K562 (cell line): ENCODE results near the gene ASCC2. TPM values are rescaled to one million over a fixed set of nuclear protein-coding genes. Genes with fewer than 3 reads are reported as not detected.

Experiments
- ATAC-seq: fragments of 200-7000 bp; cut with Tn5 transposase; 3 replicates; pipeline ENCODE4 v1.9.1; 2020; ENCODE audit warnings: moderate library complexity
- BruUV-seq: library from RNA; stranded (reverse); fragments of 400-500 nt; replicated peaks from 2 replicates; lab custom pipeline; 2021; lab: Mats Ljungman, UMichigan
- CTCF ChIA-PET: fragments of 300-600 bp; formaldehyde crosslinking; extraction: SDS; loops from one replicate; lab custom pipeline; 2021; ENCODE audit warnings: low intra/inter-chr PET ratio; lab: Yijun Ruan, JAX
- POLR2A ChIA-PET: fragments of 300-600, 350-650 bp; sonication (Branson Sonifier 250); formaldehyde crosslinking; extraction: SDS; loops from one replicate; lab custom pipeline; 2021; ENCODE audit warnings: antibody characterized with exemption, inconsistent platforms; lab: Yijun Ruan, JAX
- DNase-seq, 4 experiments: peaks; one replicate each; pipeline versions ENCODE4 v3.0.0 to v3.0.0-alpha.2; 2011 to 2018; ENCODE audit warnings: low spot score in 3 of 4, mixed read lengths in 3 of 4; ENCODE audit errors: extremely low read depth in 1 of 4
- FAIRE-seq: peaks from 2 replicates; lab custom pipeline; 2011; peaks lifted over from hg19 to GRCh38; lab: Jason Lieb, UNC
- H2AFZ ChIP-seq: 2 replicates; pipeline ENCODE4 v1.6.0; 2011; ENCODE audit warnings: low read depth, low read length, control low read depth, inconsistent platforms
- H3K27ac ChIP-seq: fragments of 200-600 bp; 3 replicates; pipeline ENCODE4 v1.8.0; 2011; ENCODE audit warnings: low read depth, mild to moderate bottlenecking, control low read depth, inconsistent platforms, low read length, moderate library complexity, mixed read lengths; ENCODE audit errors: extremely low read depth
- H3K27me3 ChIP-seq, 2 experiments: fragments of 300-600 bp in 1 of 2; 2 replicates in 1 of 2; 3 replicates in 1 of 2; pipeline versions ENCODE4 v1.6.0 to v1.8.0; 2011; ENCODE audit warnings: inconsistent platforms in 2 of 2, low read length in 2 of 2, mild to moderate bottlenecking in 1 of 2, mixed read lengths in 1 of 2, moderate library complexity in 1 of 2; ENCODE audit not compliant: control insufficient read depth in 2 of 2, insufficient read depth in 2 of 2
- H3K36me3 ChIP-seq: fragments of 300-600 bp; 3 replicates; pipeline ENCODE4 v1.8.0; 2011; ENCODE audit warnings: mild to moderate bottlenecking, low read length, inconsistent platforms; ENCODE audit not compliant: control insufficient read depth, insufficient read depth
- H3K4me1 ChIP-seq, 2 experiments: fragments of 200-600 bp in 1 of 2; replicated peaks in 1 of 2; 2 replicates in 1 of 2; 3 replicates in 1 of 2; pipeline versions ENCODE4 v1.5.1 to v1.8.0; 2011; ENCODE audit warnings: inconsistent platforms in 2 of 2, low read length in 2 of 2, mild to moderate bottlenecking in 1 of 2, mixed read lengths in 1 of 2, moderate library complexity in 1 of 2; ENCODE audit not compliant: control insufficient read depth in 2 of 2, insufficient read depth in 2 of 2
- H3K4me2 ChIP-seq: 2 replicates; pipeline ENCODE4 v1.6.1; 2011; ENCODE audit warnings: low read length, control low read depth, inconsistent platforms, mixed read lengths; ENCODE audit not compliant: insufficient read depth
- H3K4me3 ChIP-seq: fragments of 200-600 bp; sonication (generic), shearing (Covaris generic); 2 replicates; pipeline ENCODE4 v1.5.1; 2016; ENCODE audit warnings: control low read depth, inconsistent platforms
- H3K79me2 ChIP-seq: fragments of 200-600 bp; 3 replicates; pipeline ENCODE4 v1.8.0; 2011; ENCODE audit warnings: low read length, inconsistent platforms; ENCODE audit not compliant: control insufficient read depth, insufficient read depth
- H3K9ac ChIP-seq, 2 experiments: 2 replicates each; pipeline versions ENCODE4 v1.6.0 to v1.6.1; 2011; ENCODE audit warnings: low read depth in 2 of 2, low read length in 2 of 2, control low read depth in 1 of 2, inconsistent platforms in 1 of 2, mild to moderate bottlenecking in 1 of 2, mixed read lengths in 1 of 2; ENCODE audit not compliant: insufficient read depth in 1 of 2
- H3K9me1 ChIP-seq: one replicate; pipeline ENCODE4 v1.6.0; 2011; ENCODE audit warnings: inconsistent platforms, mild to moderate bottlenecking, low read length, moderate library complexity; ENCODE audit not compliant: control insufficient read depth, insufficient read depth
- H3K9me3 ChIP-seq: replicated peaks from 2 replicates; pipeline ENCODE4 v1.5.1; 2011; ENCODE audit warnings: low read depth, low read length, inconsistent platforms; ENCODE audit not compliant: control insufficient read depth, insufficient read depth
- H4K20me1 ChIP-seq: replicated peaks from 2 replicates; pipeline ENCODE4 v1.6.1; 2011; ENCODE audit warnings: low read length, inconsistent platforms, mixed read lengths; ENCODE audit not compliant: control insufficient read depth, insufficient read depth
- NCOR1 ChIP-seq: fragments of 450-650 bp; IDR thresholded peaks from 2 replicates; pipeline ENCODE4 v1.6.1; 2016; ENCODE audit warnings: mild to moderate bottlenecking, moderate library complexity
- PRPF4 ChIP-seq: fragments of 200-400 bp; formaldehyde crosslinking; IDR thresholded peaks from one replicate; pipeline ENCODE4 v1.6.1; 2017; ENCODE audit warnings: low read length, low read depth, mild to moderate bottlenecking; ENCODE audit not compliant: insufficient read depth, poor library complexity, severe bottlenecking
- SMARCA4 ChIP-seq: fragments of 450-650 bp; IDR thresholded peaks from 2 replicates; pipeline ENCODE4 v1.6.1; 2016
- XRCC3 ChIP-seq: fragments of 450-650 bp; IDR thresholded peaks from 2 replicates; pipeline ENCODE4 v1.6.1; 2017; ENCODE audit warnings: mild to moderate bottlenecking, moderate library complexity
- ZNF766 ChIP-seq: fragments of 200-800 bp; sonication (Bioruptor generic); conservative IDR thresholded peaks from 2 replicates; pipeline ENCODE4 v1.6.1; 2016; ENCODE audit warnings: missing genetic modification characterization, missing compliant biosample characterization
- WGBS: fragments of 100-300 bp; shearing (Covaris generic); methylation state at CpG from one replicate; pipeline ENCODE4 v1.1.6; 2016; ENCODE audit warnings: low coverage, mixed read lengths; ENCODE audit not compliant: insufficient coverage; ENCODE audit errors: missing lambda C conversion rate; 5-methylcytosine and 5-hydroxymethylcytosine counted together
- in situ Hi-C: fragments of 300-500 bp; cut with MboI; formaldehyde crosslinking; loops from 4 replicates; pipeline ENCODE4 v1.15.0; 2018; ENCODE audit warnings: inconsistent platforms, mixed read lengths
- intact Hi-C: fragments of 100-400 bp; cut with micrococcal nuclease; formaldehyde crosslinking; loops from 2 replicates; pipeline ENCODE4 v1.14.2; 2022
- polyA plus RNA-seq, 8 experiments: library from polyadenylated mRNA; depleted of rRNA in 4 of 8; stranded (reverse) in 5 of 8; unstranded in 3 of 8; fragments of >200 nt; fragmentation: Nextera tagmentation in 2 of 8; fragmentation: Illumina TruSeq in 1 of 8; extraction: Ambion mirVana in 2 of 8; extraction: Trizol in 1 of 8; gene quantifications; 2 replicates each; pipeline versions ENCODE4 v1.2.1 to v1.2.3, GENCODE V29; 2011 to 2014; ENCODE audit warnings: inconsistent platforms in 1 of 8, missing spikeins in 1 of 8
- total RNA-seq, 7 experiments: library from RNA; depleted of rRNA in 6 of 7; stranded (reverse); fragments of >200 nt in 6 of 7; fragmentation: Illumina TruSeq in 2 of 7; extraction: Trizol in 2 of 7; gene quantifications; 2 replicates each; pipeline versions ENCODE4 v1.2.1 to v1.2.3, GENCODE V29; 2011 to 2021; ENCODE audit warnings: low replicate concordance in 1 of 7
- TF ChIP-seq, protein P1 (sequence below): fragments of 250-450 bp; sonication (Bioruptor Pico); IDR thresholded peaks from 2 replicates; pipeline ENCODE4 v1.5.1; 2021; ENCODE audit warnings: mild to moderate bottlenecking
- TF ChIP-seq, protein P2 (sequence below): fragments of 450-650 bp; IDR thresholded peaks from one replicate; pipeline ENCODE4 v1.6.1; 2018; ENCODE audit warnings: mild to moderate bottlenecking, moderate library complexity; ENCODE audit not compliant: partially characterized antibody
- TF ChIP-seq, protein P3 (sequence below): IDR thresholded peaks from 2 replicates; pipeline ENCODE4 v1.6.1; 2016; ENCODE audit warnings: missing genetic modification characterization, missing compliant biosample characterization
- TF ChIP-seq, protein P4 (sequence below): fragments of 250-450 bp; sonication (Bioruptor Pico); IDR thresholded peaks from 2 replicates; pipeline ENCODE4 v1.5.0; 2021

The ASCC2 gene
- total and polyA plus RNA-seq, 9 of the 15 experiments (the other 6 are each of a cell fraction or from before 2014, with no cell fraction given), result 4.0 to 46.7 (median 26.8) TPM

DNA sequence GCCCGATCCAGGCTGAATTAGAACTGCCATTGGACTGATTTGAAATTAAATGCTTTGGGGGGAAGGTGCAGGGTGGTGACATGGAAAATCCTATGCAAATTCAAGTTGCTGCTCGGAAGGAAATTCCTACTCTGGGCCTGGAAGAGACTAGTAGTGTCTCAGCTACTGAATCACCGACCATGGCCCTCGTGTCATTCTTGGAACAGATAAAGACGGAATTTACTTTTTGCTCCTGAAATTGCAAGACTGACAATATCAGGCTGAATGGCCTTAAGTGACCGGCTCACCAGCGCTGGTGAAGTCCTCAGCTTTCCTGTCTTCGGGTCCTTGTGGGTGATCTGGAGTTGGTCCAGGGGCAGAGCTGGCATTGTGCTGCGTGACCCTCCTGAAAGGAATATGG, 6.1 kb downstream of the ASCC2 start:
- Histone ChIP-seq H3K79me2 (peaks cover 8% of the 10 kb centered on the region; the same call in 2 of the 3 replicates), H3K4me3 (no peak overlapping the region), H3K9me3 (no peaks in the 10 kb centered on the region), H2AFZ (no peak overlapping the region), H3K9ac (peak overlapping the region in 1 of 2 experiments; percentile 78; a peak in 1 of 4 replicates), H3K27me3 (no peaks in the 10 kb centered on the region), H3K27ac (peak overlapping the region; percentile 30; the same call in 1 of the 3 replicates), H3K9me1 (no peaks in the 10 kb centered on the region), H4K20me1 (peaks cover 11% of the 10 kb centered on the region; the same call in 1 of the 2 replicates), H3K36me3 (peaks cover 51% of the 10 kb centered on the region), H3K4me2 (no peak overlapping the region), H3K4me1 (peaks cover 7 to 16% of the 10 kb centered on the region in 2 experiments)
- in situ Hi-C loops (no loop called here), intact Hi-C loops (no loop called here)
- POLR2A ChIA-PET, result interaction anchor here (0.6 to 1.7 kb wide), 4 partner anchors 10 to 96 kb away, joined by 3 to 5 read pairs (median 4); no protein-coding TSS in a partner anchor
- CTCF ChIA-PET, result no interaction called here
- FAIRE-seq (peak; percentile 35), ATAC-seq (no peak), DNase-seq (no peak)
- TF ChIP-seq, protein P1, sequence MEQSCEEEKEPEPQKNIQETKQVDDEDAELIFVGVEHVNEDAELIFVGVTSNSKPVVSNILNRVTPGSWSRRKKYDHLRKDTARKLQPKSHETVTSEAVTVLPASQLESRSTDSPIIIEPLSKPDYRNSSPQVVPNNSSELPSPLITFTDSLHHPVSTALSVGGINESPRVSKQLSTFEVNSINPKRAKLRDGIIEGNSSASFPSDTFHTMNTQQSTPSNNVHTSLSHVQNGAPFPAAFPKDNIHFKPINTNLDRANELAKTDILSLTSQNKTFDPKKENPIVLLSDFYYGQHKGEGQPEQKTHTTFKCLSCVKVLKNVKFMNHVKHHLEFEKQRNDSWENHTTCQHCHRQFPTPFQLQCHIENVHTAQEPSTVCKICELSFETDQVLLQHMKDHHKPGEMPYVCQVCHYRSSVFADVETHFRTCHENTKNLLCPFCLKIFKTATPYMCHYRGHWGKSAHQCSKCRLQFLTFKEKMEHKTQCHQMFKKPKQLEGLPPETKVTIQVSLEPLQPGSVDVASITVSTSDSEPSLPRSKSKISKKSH (CRISPR knock-in tag), result no peak
- no peak for TF ChIP-seq NCOR1
- TF ChIP-seq, protein P2, sequence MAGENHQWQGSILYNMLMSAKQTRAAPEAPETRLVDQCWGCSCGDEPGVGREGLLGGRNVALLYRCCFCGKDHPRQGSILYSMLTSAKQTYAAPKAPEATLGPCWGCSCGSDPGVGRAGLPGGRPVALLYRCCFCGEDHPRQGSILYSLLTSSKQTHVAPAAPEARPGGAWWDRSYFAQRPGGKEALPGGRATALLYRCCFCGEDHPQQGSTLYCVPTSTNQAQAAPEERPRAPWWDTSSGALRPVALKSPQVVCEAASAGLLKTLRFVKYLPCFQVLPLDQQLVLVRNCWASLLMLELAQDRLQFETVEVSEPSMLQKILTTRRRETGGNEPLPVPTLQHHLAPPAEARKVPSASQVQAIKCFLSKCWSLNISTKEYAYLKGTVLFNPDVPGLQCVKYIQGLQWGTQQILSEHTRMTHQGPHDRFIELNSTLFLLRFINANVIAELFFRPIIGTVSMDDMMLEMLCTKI, result no peak
- no peak for TF ChIP-seq PRPF4
- no peak for TF ChIP-seq SMARCA4
- TF ChIP-seq, protein P3, sequence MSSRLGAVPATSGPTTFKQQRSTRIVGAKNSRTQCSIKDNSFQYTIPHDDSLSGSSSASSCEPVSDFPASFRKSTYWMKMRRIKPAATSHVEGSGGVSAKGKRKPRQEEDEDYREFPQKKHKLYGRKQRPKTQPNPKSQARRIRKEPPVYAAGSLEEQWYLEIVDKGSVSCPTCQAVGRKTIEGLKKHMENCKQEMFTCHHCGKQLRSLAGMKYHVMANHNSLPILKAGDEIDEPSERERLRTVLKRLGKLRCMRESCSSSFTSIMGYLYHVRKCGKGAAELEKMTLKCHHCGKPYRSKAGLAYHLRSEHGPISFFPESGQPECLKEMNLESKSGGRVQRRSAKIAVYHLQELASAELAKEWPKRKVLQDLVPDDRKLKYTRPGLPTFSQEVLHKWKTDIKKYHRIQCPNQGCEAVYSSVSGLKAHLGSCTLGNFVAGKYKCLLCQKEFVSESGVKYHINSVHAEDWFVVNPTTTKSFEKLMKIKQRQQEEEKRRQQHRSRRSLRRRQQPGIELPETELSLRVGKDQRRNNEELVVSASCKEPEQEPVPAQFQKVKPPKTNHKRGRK, result no peak
- TF ChIP-seq, protein P4, sequence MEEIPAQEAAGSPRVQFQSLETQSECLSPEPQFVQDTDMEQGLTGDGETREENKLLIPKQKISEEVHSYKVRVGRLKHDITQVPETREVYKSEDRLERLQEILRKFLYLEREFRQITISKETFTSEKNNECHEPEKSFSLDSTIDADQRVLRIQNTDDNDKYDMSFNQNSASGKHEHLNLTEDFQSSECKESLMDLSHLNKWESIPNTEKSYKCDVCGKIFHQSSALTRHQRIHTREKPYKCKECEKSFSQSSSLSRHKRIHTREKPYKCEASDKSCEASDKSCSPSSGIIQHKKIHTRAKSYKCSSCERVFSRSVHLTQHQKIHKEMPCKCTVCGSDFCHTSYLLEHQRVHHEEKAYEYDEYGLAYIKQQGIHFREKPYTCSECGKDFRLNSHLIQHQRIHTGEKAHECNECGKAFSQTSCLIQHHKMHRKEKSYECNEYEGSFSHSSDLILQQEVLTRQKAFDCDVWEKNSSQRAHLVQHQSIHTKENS (CRISPR knock-in tag), result no peak
- no peak for TF ChIP-seq ZNF766 (CRISPR knock-in tag)
- no peak for TF ChIP-seq XRCC3
- BruUV-seq, result no TSS peak
- 43% methylated on average over 9 of the region's 9 CpGs for WGBS
